ENCODE results near the gene ITGA4. TPM values are rescaled to one million over a fixed set of nuclear protein-coding genes. Genes with fewer than 3 reads are reported as not detected.
A peak's percentile ranks its signal among the peaks of the same experiment; 100 is the strongest.

The ITGA4 gene
- total and polyA plus RNA-seq, 9 of the 15 experiments (the other 6 are each of a cell fraction or from before 2014, with no cell fraction given): 0.06 to 0.81 (median 0.27) TPM

GRCh38 chr2:181465676-181466375 is 8.6 kb downstream of the ITGA4 start:
- in situ Hi-C loops (cut with MboI): no loop called here
- CTCF ChIA-PET (ENCODE audit: low intra/inter-chr PET ratio): interaction anchor here (1.2 kb wide), 1 partner anchor 389 kb away, joined by 3 read pairs; no protein-coding TSS in a partner anchor
- no peak overlapping the region for H2AFZ ChIP-seq (ENCODE audit: low read depth, low read length)
- no peaks in the 10 kb centered on the region for H3K79me2 ChIP-seq (ENCODE audit: control insufficient read depth, insufficient read depth, low read length)
- no TSS peak for BruUV-seq (replicated peaks)
- POLR2A ChIA-PET: no interaction called here
- no peaks in the 10 kb centered on the region for H3K9me3 ChIP-seq (replicated peaks; ENCODE audit: control insufficient read depth, insufficient read depth, low read depth, low read length)
- no peak for FAIRE-seq
- no peak overlapping the region for H3K4me3 ChIP-seq
- no peaks in the 10 kb centered on the region for H3K9me1 ChIP-seq (ENCODE audit: control insufficient read depth, insufficient read depth, low read length)
- no peak overlapping the region for H3K4me2 ChIP-seq (ENCODE audit: insufficient read depth, low read length)
- no peaks in the 10 kb centered on the region for H4K20me1 ChIP-seq (replicated peaks; ENCODE audit: control insufficient read depth, insufficient read depth, low read length)
- no peak for ATAC-seq
- no peak for DNase-seq (ENCODE audit: extremely low read depth in 1 of 4, low spot score in 3 of 4)
- H3K4me1 ChIP-seq (replicated peaks in 1 of 2; ENCODE audit: control insufficient read depth in 2 of 2, insufficient read depth in 2 of 2, low read length in 2 of 2): no peaks in the 10 kb centered on the region
- TF ChIP-seq RAD51 (IDR thresholded peaks at IDR 0.05; ENCODE audit: borderline replicate concordance, low read depth) (no peak), ETV1 (tag; conservative IDR thresholded peaks at IDR 0.05; ENCODE audit: low read depth) (no peak)
- 13% methylated on average over 3 of the region's 3 CpGs for WGBS (ENCODE audit: insufficient coverage, low coverage, missing lambda C conversion rate)
- H3K27me3 ChIP-seq (ENCODE audit: control insufficient read depth in 2 of 2, insufficient read depth in 2 of 2, low read length in 2 of 2): no peaks in the 10 kb centered on the region
- H3K27ac ChIP-seq (ENCODE audit: extremely low read depth, low read depth, low read length): no peak overlapping the region
- no peak overlapping the region for H3K9ac ChIP-seq (ENCODE audit: insufficient read depth in 1 of 2, low read depth in 2 of 2, low read length in 2 of 2)
- no peaks in the 10 kb centered on the region for H3K36me3 ChIP-seq (ENCODE audit: control insufficient read depth, insufficient read depth, low read length)
- intact Hi-C loops (cut with micrococcal nuclease): loop anchor here (1.0 to 10.0 kb wide), 4 partner anchors 249 to 1342 kb away; no protein-coding TSS in a partner anchor

- no TSS peak for BruUV-seq (replicated peaks)
- Histone ChIP-seq H4K20me1 (replicated peaks; ENCODE audit: control insufficient read depth, insufficient read depth, low read length) (no peaks in the 10 kb centered on the region), H3K4me1 (replicated peaks in 1 of 2; ENCODE audit: control insufficient read depth in 2 of 2, insufficient read depth in 2 of 2, low read length in 2 of 2) (no peaks in the 10 kb centered on the region), H3K9me3 (replicated peaks; ENCODE audit: control insufficient read depth, insufficient read depth, low read depth, low read length) (no peaks in the 10 kb centered on the region), H3K9me1 (ENCODE audit: control insufficient read depth, insufficient read depth, low read length) (no peaks in the 10 kb centered on the region), H3K79me2 (ENCODE audit: control insufficient read depth, insufficient read depth, low read length) (no peaks in the 10 kb centered on the region), H3K4me3 (no peak overlapping the region), H3K27me3 (ENCODE audit: control insufficient read depth in 2 of 2, insufficient read depth in 2 of 2, low read length in 2 of 2) (no peaks in the 10 kb centered on the region), H3K27ac (ENCODE audit: extremely low read depth, low read depth, low read length) (no peak overlapping the region), H2AFZ (ENCODE audit: low read depth, low read length) (no peak overlapping the region), H3K4me2 (ENCODE audit: insufficient read depth, low read length) (no peak overlapping the region), H3K9ac (ENCODE audit: insufficient read depth in 1 of 2, low read depth in 2 of 2, low read length in 2 of 2) (no peak overlapping the region), H3K36me3 (ENCODE audit: control insufficient read depth, insufficient read depth, low read length) (no peaks in the 10 kb centered on the region)
- intact Hi-C loops (cut with micrococcal nuclease) (loop anchor here (1.0 to 10.0 kb wide), 4 partner anchors 248 to 1343 kb away; no protein-coding TSS in a partner anchor), in situ Hi-C loops (cut with MboI) (no loop called here)
- ChIA-PET CTCF (ENCODE audit: low intra/inter-chr PET ratio) (interaction anchor here (1.2 kb wide), 1 partner anchor 390 kb away, joined by 3 read pairs; no protein-coding TSS in a partner anchor), POLR2A (no interaction called here)
- ATAC-seq (peak; percentile 59; the same call in 1 of the 3 replicates), FAIRE-seq (peak; percentile 40), DNase-seq (ENCODE audit: extremely low read depth in 1 of 4, low spot score in 3 of 4) (peak; percentile 7 to 63 (median 34))
- 4% methylated on average over 4 of the region's 4 CpGs for WGBS (ENCODE audit: insufficient coverage, low coverage, missing lambda C conversion rate)
- peak; percentile 19 for TF ChIP-seq CTCFL (IDR thresholded peaks at IDR 0.05; ENCODE audit: borderline replicate concordance, insufficient read depth, low read depth, low read length, poor library complexity, severe bottlenecking)
- TF ChIP-seq BRD4 (IDR thresholded peaks at IDR 0.05): no peak
- no peak for TF ChIP-seq UBTF (IDR thresholded peaks at IDR 0.05; ENCODE audit: borderline replicate concordance in 1 of 2, low read depth in 2 of 2, low read length in 2 of 2)
- TF ChIP-seq HCFC1 (IDR thresholded peaks at IDR 0.05; ENCODE audit: low read depth, low read length): no peak
- no peak for TF ChIP-seq ZNF324 (CRISPR knock-in tag; IDR thresholded peaks at IDR 0.05)
- TF ChIP-seq HDAC6 (IDR thresholded peaks at IDR 0.05; ENCODE audit: low read depth, low read length): no peak
These were observed 9.7 kb downstream of the ITGA4 start for GRCh38 chr2:181466661-181467576.

All from K562 (cell line).